ENCODE measurements around the gene SERPINF2. TPM values are rescaled to one million over a fixed set of nuclear protein-coding genes. Genes with fewer than 3 reads are reported as not detected.

The SERPINF2 gene
- total RNA-seq: 0.31 TPM

DNA sequence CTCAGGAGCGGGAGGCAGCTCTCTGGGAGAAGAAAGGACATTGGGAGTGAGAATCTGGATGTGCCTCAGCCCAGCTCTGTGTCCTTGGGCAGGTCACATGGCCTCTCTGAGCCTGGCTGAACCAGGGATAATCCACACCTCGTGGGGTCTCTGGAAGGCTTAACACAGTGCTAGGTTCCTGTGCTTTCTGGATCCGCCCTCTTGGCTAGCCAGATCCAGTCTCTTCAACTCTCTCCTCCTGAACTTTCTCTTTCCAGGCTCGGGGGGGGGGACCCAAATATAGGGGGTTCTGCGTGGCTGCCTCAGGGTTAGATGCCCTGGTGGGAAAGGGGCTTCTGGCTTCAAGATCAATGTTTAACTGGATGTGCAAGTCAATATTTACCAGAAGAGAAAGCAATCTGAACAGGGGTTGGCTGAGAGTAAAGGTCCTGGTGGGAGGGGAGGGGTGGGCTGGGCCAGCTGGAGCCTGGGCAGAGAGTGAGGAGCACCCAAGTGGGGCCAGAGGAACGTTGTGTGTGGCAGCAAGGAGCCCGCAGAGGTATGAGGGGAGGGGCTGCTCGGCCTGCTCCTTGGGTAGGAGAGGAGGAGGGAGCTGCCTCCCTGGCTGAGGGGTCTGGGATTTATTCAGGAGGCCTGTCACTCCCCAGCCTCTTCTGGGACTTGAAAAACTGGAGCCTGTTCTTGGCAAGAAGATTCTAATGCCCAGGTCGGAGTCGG is at the start of gene SERPINF2:
Gene SERPINF2, plus strand, starts transcription at position 501 of the 717 bp plus-strand sequence. CDS start 2,125 bp downstream, outside the sequence.

DNA sequence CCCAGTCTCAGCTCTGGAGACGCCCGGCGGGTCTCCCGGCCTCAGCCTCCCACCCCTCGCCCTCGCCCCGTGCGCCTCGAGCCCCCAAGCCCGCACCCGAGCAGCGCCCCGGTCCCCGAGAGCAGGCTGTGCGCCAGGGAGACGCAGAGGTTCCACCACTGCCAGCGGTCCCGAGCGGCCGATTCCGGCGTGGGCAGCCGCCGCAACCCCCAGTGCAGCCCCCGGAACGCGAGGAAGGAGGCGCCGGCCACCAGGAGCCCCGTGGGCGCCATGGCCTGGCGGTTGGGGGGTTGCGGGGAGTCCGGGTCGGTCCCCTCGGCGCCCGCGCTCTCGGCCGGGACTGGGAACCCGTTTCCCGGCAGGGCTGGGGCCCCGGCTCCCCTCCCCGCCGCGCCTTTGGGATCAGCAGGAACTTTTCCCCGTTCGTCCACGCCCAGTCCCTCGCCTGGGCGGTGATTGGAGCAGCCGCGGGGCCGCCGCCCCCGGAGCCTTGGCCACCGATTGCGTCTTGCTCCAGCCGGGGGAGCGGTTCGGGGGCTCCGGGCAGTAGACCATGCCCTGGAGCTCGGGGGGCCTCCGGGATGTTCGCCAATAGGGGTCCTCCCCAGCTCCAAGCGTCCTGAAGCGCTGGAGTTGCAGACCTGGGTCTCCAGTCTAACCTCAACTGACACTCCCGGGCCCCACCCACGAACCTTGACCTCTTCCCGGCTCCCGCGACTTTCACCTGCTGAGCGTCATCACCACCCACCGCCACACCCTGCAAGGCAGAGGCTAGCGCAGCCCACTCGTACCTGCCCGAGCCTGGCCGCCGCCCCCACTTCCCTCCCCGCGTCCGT is 32.5 kb upstream of the SERPINF2 start, which contains the start of gene TLCD2:
Gene TLCD2, minus strand, starts transcription at position 407 of the 836 bp plus-strand sequence. Its CDS starts 135 bp downstream, at position 272.

DNA sequence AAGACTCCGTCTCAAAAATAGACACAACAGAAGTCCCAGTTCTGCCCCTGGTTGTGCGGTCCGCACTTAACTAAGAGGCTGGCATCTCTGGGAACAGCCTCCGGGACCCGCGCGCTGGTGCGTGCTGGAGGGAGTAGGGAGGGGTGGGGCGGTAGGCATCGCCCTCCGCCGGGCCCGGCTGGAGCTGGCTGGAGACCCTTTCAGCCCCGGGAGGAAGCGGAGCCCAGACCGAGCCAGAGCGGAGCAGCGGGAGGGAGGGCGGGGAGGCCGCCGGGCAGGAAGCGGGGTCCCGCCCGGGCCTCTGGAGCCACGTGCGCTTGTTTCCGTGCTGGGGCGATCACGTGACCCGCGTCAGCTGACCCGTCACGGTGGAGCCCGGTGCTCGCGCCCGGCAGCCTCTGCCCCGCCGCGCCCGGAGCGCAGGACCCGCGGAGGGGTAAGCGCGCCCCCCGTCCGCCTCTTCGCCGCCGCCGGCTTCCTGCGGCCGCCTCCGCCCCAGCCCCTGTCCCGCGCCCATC is 18.3 kb upstream of the SERPINF2 start, which contains the start of gene WDR81:
Gene WDR81, plus strand, starts transcription at position 354 of the 518 bp plus-strand sequence. CDS start 256 bp downstream, outside the sequence.

Other genes with a start within 250 kb of the SERPINF2 start
- 49.5 TPM for gene INPP5K, start 226.3 kb upstream of the SERPINF2 start, total RNA-seq
- 26.0 TPM for gene PITPNA, start 180.1 kb upstream of the SERPINF2 start, total RNA-seq
- 25.7 TPM for gene SLC43A2, start 114.0 kb upstream of the SERPINF2 start, total RNA-seq
- 3.1 TPM for gene SCARF1, start 97.1 kb upstream of the SERPINF2 start, total RNA-seq
- gene RILP, start 93.0 kb upstream of the SERPINF2 start, total RNA-seq: 1.6 TPM
- gene PRPF8, start 58.0 kb upstream of the SERPINF2 start, total RNA-seq: 183 TPM
- gene TLCD2, start 32.5 kb upstream of the SERPINF2 start, total RNA-seq: 0.31 TPM
- 18.5 TPM for gene WDR81, start 18.2 kb upstream of the SERPINF2 start, total RNA-seq
- 2.8 TPM for gene SERPINF1, start 19.2 kb downstream of the SERPINF2 start, total RNA-seq
- 19.4 TPM for gene SMYD4, start 87.0 kb downstream of the SERPINF2 start, total RNA-seq
- 16.0 TPM for gene RPA1, start 87.1 kb downstream of the SERPINF2 start, total RNA-seq

Data from parietal lobe (tissue), 1 donor.